NCI-H1436 (cell line): Measurements from ENCODE around the gene RP2.

ENCODE experiments used
- DNase-seq: peaks from one replicate; lab custom pipeline; 2025; lab: John Stamatoyannopoulos, UW

RP2 gene

GRCh38 chrX:46920235-46920634 lies 83.4 kb downstream of the RP2 start:
- no peak for DNase-seq

- no peak for DNase-seq
Observed at GRCh38 chrX:46922611-46923010, 85.8 kb downstream of the RP2 start.

- no peak for DNase-seq
Observed at GRCh38 chrX:46927718-46928117, 90.9 kb downstream of the RP2 start.

DNA sequence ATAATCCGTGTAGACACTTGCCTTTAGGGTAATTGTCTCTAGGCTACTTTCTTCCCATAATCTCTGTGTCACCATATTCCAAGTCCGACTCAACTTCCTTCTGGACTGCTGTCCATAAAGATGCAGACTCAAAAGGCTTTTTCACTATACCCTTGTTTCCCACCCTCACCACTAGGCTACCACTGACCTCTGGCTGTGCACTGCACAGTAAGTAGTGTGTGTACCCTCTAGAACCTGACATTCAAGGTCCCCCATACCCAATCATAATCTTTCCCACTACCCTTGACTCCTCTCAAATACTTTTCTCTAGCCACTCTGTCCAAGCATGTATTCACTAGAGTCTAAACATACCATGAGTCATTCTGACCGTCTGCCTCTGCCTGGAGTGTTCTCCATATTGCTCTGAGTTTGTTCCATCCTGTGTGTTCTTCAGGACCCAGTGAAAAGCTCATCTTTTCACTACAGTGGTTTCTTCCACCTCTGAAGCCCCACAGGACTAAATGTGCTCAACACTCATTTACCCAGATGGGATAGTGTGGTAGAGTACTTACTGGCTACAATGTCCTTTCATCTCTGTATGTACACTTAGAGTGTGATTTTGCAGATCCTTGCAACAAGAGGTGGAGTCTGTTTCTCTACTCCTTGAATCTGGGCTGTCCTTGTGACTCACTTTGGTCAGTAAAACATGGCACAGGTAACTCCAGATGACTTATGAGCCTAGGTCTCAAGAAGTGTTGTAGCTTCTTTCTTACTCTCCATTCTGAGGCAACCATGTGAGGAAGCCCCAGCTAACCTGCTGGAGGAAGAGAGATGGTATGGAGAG lies 92.8 kb downstream of the RP2 start:
- no peak for DNase-seq
